Inferior parietal cortex (tissue), 1 donor: ENCODE results near the gene TREML1.
"Not testable (repeated sequence)": the region's sequence is repeated elsewhere in the genome, so short reads cannot be mapped to it uniquely, and the experiment has no call there.

Experiments used
- DNase-seq: peaks from one replicate; pipeline ENCODE4 v3.0.0-alpha.2; 2016; ENCODE audit errors: extremely low spot score

Gene TREML1

GRCh38 chr6:41153992-41154625 is at the start of gene TREML1:
TREML1 (minus strand) TSS chr6:41154347; CDS start chr6:41154288, 59 bp downstream.
- no peak for DNase-seq

DNA sequence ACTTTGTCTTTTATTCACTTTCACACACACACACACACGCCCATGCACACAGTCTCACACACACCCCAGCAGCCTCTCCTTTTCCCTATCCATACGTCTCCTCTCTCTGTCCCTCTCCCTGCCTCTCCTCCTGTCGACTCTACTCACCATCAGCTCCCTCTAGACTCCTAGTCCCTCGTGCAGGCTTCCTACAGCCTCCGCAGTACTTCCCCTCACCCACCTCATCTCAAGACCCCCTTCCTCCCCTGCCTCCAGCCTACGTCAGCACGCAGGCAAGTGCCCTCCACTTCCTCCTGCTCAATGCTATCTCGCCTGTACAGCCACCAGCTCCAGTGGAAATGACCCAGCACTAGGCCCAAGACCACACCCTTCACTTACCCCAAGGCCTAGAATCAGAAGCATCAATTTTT is 47.6 kb upstream of the TREML1 start:
- no peak for DNase-seq

DNA sequence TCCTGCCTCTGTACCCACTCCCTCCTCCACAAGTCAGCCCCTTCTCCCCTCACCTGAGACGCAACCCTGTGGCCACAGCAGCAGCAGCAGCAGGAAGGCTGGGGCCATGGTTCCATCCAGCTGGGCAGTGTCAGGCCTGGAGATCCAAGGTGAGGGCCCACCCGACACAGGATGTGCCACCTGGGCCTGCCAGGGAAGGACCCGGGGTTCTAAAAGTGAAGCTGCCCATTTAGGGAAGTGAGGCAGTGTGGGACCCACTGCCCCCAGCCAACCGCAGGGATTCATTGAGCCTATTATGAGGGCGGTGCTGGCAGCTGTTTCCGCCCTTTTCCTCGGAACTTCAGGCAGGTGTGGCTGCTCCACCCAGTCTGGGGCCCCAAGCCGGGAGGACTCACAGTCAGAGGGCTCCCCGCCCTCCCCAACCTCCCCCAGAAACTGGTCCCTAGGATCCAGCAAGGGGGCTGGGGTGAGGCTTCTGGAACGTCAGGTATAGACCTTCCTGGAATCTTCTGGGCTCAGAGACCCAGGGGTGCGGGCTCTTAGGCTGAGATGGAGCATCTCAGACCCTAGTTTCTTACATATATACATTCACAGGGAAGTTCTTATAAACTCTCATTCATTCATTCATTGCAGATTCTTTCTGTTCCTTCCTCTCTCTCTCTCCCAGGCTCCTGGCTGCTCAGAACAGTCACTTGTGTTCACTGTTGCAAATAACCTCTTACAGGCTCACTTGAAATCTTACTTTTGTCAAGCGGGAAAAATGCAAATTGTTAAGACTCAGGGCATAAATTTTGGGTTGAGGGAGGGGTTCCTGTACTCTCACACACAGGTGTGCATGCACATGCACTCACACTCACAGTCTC is 47.0 kb upstream of the TREML1 start, which contains the start of gene TREML2:
Gene TREML2, minus strand, starts transcription at position 249 of the 863 bp plus-strand sequence. Its CDS starts 141 bp downstream, at position 108.
- no peak for DNase-seq

GRCh38 chr6:41200296-41200900 is 46.3 kb upstream of the TREML1 start:
- DNase-seq, result no peak

DNA sequence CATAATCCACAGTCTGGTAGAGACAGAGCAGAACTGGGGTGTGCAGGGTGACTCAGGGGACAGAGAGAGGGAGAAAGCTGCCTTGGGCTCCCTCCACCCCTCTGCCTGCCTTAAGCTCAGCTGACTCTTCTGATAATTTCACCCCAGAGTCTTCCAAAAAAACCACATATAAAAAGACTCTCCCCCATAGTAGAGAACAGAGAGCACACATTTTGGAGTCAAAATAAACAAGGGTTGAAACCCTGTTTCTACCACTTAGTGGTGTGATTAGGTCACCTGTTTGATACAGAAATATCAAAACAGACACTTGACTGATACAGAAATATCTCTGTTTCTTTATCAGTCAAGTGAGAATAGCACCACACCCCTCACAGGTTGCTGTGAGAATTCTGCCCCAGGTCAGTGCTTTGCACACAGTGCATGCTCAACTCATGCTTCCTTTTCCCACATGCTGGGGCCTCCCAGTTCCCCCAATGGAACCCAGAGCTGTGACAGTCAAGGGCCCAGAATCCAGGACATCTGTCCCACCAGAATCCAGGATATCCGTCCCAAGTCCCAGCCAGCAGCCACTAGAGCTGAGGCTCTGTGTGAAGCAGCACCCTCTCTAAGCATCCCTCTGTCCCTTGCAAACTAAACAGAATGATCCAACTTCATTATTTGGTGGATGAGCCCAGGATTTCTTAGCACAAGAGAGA is 45.6 kb upstream of the TREML1 start:
- no peak for DNase-seq

DNA sequence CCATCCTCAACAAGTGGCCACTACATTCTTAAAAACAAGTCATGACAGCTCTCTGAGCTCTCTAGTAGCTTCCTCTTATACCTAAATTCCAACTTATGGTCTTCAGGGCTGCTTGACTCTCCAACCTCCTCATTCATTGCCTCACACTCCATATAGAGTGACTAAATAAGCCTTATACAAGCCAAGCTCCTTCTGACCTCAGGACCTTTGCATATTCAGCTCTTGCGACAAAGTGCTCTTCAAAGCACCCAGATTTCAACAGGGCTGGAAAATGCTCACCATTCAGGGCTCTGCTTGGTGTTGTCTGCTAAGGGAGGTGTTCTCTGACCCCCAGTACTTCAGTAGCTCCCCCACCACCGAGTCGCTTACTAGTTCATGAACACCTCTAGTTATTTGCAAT is 43.1 kb upstream of the TREML1 start:
- no peak for DNase-seq

DNA sequence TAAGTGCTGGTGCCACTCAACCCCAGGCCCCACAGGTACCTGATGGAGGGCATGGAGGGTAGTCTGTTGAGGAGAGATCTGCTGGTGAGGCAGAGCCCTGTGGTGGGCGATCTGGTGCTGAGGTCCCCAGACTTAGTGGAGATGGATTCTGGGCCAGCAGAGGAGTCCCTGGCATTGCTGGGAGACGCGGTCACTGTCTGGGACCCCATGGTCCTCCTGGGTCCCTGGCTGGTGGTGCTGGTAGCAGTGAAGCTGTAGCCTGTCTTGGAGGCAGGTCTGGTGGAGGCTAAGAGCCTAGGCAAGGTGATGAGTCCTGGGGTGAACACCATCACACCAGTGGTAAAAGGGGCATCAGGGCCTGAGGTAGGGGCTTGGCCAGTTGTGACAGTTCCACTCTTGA is 40.2 kb upstream of the TREML1 start:
- no peak for DNase-seq

- DNase-seq, result no peak
These were observed 39.7 kb upstream of the TREML1 start for GRCh38 chr6:41193884-41194283.

DNA sequence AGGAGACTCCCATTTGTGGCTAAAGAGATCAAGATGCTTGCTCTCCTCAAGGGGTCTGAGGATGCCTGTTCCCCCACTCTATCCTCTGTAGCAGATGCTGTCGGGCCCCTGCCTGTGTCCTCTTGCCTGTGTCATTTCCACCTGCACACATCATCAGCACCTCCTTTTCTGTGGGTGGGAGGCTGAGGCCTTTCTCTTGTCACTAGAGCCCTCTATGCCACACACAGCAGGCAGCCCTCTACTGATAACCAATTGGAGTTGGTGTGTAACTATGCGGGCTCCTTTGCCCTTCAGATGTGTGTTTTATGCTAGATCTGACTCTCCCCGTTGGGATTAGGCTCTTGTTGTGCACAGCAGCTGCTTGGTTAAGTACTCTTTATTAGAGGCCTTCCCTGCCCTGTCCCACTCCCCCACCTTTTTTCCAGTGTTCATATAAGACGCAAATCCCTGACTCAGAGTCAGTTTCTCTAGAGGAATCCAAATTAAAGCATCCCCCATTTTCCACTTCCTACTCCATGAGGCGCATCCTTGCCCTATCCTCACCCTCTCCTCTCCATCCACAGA is 39.1 kb upstream of the TREML1 start:
- DNase-seq, result no peak

DNA sequence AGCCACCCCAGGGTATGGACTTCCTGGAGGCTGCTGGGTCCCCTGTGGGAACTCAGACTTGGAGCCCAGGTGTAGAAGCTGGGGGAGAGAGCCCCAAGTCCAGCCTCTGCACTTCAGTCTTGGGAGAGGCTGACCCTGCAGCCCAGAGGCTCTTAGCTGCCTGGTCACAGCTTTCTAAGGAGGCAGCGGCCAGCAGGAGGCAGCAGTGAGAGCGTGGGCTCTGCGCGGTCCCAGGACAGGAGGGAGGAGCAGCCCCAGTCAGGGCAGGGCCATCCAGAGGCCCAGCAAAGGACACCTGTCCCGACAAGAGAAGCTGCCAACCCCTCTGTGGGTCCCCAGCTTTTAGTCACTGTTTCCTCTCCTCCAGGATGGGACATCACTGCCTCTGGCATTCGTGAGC is 37.4 kb upstream of the TREML1 start:
- no peak for DNase-seq

- no peak for DNase-seq
These were observed 36.6 kb upstream of the TREML1 start for GRCh38 chr6:41190791-41191190.

GRCh38 chr6:41189967-41190366 is 35.8 kb upstream of the TREML1 start:
- DNase-seq, result no peak

GRCh38 chr6:41189046-41189445 is 34.9 kb upstream of the TREML1 start:
- DNase-seq, result not testable (repeated sequence)

- DNase-seq, result no peak
These were observed 34.1 kb upstream of the TREML1 start for GRCh38 chr6:41187924-41188886.

DNA sequence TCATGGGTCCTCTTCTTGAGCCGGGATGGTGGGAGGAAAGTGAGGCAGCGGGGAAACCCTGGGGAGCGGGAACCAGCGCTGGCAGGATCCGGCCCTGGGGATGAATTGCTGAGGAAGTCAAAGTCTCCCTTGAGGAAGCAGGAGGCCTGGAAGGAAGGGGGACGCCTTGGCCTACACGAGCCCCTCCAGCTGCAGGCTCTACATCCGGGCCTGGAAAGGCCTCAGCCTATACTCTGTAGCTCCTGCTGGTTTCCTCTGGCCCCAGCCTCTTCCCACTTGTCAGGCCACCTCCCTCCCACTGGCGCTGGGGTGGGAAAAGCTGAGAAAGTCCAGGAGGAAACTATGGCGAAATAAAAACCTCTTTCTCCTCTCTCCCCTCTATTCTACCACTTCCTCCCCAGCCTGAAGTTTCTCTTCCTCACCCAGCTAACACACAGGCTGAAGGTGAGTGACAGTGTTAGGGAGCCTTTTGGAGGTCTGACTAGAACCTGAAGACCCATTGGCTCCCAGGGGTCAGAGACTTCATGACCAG is 31.9 kb upstream of the TREML1 start:
- DNase-seq, result no peak

DNA sequence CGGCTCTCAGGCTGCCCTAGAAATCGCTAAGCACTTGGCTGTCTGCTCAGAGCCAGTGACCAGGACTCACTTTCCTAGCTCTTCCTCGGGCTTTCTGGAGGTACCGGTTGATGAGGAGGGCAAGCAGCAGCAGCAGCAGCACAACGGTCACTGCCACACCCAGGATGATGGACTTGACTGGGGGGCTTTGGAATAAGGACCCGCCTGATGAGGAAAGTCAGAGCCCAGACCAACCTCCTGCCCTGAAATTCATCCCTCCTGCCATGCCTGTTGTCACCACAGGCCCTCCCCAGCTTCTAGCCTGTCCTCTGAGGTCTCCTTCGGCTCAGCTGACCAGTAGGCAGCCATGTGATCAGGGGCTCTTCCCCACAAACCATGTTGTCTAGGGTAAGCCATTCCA is 30.6 kb upstream of the TREML1 start:
- DNase-seq, result no peak

DNA sequence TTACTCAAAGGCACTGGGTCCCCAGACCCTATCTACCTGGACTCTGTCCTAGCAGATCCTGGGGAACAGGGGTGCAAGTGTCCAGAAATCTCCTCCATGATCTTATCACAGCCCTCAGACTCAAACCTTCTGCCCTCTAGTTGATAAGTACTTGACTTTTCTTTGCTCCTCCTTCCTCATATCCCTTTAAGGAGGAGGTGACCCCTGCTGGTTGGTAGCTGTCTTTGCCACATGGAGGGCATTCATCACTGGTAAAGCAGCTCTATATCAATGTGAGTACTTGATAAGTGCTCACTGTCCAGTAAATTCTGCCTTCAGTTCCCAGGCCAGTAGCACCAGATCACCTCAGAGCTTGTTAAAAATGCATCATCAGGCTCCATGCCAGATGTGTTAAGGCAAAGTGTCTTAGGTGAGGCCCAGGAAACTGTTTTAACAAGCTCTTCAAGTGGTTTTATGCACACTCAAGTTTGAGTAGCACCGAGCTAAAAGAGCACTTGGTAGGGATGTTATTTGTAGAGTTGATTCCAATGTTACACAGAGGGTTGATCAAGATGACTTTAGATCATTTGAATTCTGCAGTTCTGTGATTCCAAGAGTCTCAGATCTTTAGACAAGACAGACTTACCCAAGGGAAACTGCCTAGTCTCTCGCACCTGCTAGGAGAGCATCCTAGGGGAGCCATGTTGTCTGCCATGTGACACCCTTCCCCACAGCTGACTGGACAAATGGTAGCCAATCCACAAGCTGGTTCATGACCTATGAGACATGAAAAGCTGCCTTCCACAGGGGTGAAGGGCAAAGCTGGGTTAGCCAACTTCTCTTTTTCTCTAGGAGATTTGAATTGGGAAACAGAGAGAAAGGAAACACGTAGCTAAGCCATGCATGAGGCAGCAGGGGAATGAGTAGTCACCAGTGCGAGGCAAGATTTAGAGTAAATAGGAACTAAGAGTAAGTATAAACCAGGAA is 28.2 kb upstream of the TREML1 start:
- DNase-seq, result peak; percentile 29

GRCh38 chr6:41181566-41181965 is 27.4 kb upstream of the TREML1 start:
- no peak for DNase-seq

DNA sequence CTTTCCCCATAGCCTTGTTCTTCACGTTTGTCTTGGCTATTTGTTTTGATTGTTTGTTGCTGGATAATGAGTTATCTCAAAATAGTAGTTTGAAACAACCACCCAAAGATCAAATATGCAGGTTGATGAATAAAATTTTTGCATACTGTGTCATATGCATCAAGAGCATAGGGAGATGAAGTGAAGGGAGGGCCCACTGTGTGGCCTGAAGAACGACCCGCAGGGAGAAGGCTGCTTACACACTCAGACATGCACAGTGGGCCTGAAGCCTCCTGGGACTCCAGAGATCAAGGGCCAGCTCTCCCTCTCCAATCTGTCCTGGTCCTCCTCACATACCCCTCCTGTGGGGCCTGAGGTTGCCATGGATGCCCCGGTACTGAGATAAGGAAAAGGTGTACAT is 25.0 kb upstream of the TREML1 start:
- DNase-seq, result no peak
